A673 (cell line): Measurements from ENCODE around the gene ZNF584. TPM values are rescaled to one million over a fixed set of nuclear protein-coding genes. Genes with fewer than 3 reads are reported as not detected.

Experiments
- BruUV-seq: library from RNA; stranded (reverse); fragments of 400-500 nt; replicated peaks from 2 replicates; lab custom pipeline; 2021; lab: Mats Ljungman, UMichigan
- CTCF ChIA-PET: fragments of 300-600 bp; sonication (Branson Sonifier 250); formaldehyde crosslinking; loops from one replicate; lab custom pipeline; 2022; ENCODE audit warnings: antibody characterized with exemption; lab: Charles Lee
- POLR2A ChIA-PET: fragments of 300-600 bp; sonication (Branson Sonifier 250); formaldehyde crosslinking; loops from one replicate; lab custom pipeline; 2022; ENCODE audit warnings: antibody characterized with exemption; ENCODE audit not compliant: low non-redundant PET; lab: Charles Lee
- DNase-seq: peaks from one replicate; pipeline ENCODE4 v3.0.0-alpha.2; 2015; ENCODE audit warnings: low spot score
- H3K27ac ChIP-seq: fragments of 200-600 bp; sonication (generic); 2 replicates; pipeline ENCODE4 v1.5.1; 2016; ENCODE audit warnings: mixed run types, low read depth, mild to moderate bottlenecking, mixed read lengths, antibody characterized with exemption, low read length; ENCODE audit not compliant: poor library complexity, severe bottlenecking
- H3K27me3 ChIP-seq: fragments of 200-600 bp; sonication (generic); replicated peaks from 2 replicates; pipeline ENCODE4 v1.6.1; 2017; ENCODE audit warnings: mixed run types, low read depth, mild to moderate bottlenecking, mixed read lengths, antibody characterized with exemption, low read length; ENCODE audit not compliant: insufficient read depth, poor library complexity
- H3K36me3 ChIP-seq: fragments of 200-600 bp; sonication (generic); 2 replicates; pipeline ENCODE4 v1.6.1; 2016; ENCODE audit warnings: mixed run types, mild to moderate bottlenecking, mixed read lengths, antibody characterized with exemption, low read length; ENCODE audit not compliant: insufficient read depth, poor library complexity, severe bottlenecking
- H3K4me1 ChIP-seq: fragments of 200-600 bp; sonication (generic); 2 replicates; pipeline ENCODE4 v1.6.1; 2017; ENCODE audit warnings: mixed run types, mild to moderate bottlenecking, mixed read lengths, antibody characterized with exemption, low read length; ENCODE audit not compliant: insufficient read depth, poor library complexity, severe bottlenecking
- H3K4me3 ChIP-seq: fragments of 200-600 bp; sonication (generic); 2 replicates; pipeline ENCODE4 v1.5.1; 2016; ENCODE audit warnings: low read depth, mixed run types, mild to moderate bottlenecking, mixed read lengths, low read length; ENCODE audit not compliant: poor library complexity, severe bottlenecking
- H3K9me3 ChIP-seq: fragments of 200-600 bp; sonication (generic); 2 replicates; pipeline ENCODE4 v1.6.1; 2016; ENCODE audit warnings: mixed run types, low read depth, mild to moderate bottlenecking, mixed read lengths, antibody characterized with exemption, low read length; ENCODE audit not compliant: poor library complexity, severe bottlenecking
- CTCF ChIP-seq: fragments of 300-800, 200-600 bp; sonication (generic); conservative IDR thresholded peaks from 2 replicates; pipeline ENCODE4 v1.5.1; 2017; ENCODE audit warnings: low read depth, mild to moderate bottlenecking, antibody characterized with exemption, low read length, moderate library complexity, mixed read lengths
- EZH2 ChIP-seq: fragments of 200-600 bp; sonication (generic); IDR thresholded peaks from 2 replicates; pipeline ENCODE4 v1.6.1; 2017; ENCODE audit warnings: borderline replicate concordance, low read depth, mild to moderate bottlenecking, mixed read lengths, antibody characterized with exemption, low read length; ENCODE audit not compliant: poor library complexity, severe bottlenecking
- intact Hi-C: fragments of 100-400 bp; cut with micrococcal nuclease; formaldehyde crosslinking; loops from one replicate; pipeline ENCODE4 v1.10.0; 2022; ENCODE audit not compliant: unreplicated experiment
- total RNA-seq: library from RNA; stranded (reverse); gene quantifications from 2 replicates; pipeline ENCODE4 v1.2.3, GENCODE V29; 2021

The ZNF584 gene
- total RNA-seq, 1 experiment from 2014 or later: 20.9 TPM

DNA sequence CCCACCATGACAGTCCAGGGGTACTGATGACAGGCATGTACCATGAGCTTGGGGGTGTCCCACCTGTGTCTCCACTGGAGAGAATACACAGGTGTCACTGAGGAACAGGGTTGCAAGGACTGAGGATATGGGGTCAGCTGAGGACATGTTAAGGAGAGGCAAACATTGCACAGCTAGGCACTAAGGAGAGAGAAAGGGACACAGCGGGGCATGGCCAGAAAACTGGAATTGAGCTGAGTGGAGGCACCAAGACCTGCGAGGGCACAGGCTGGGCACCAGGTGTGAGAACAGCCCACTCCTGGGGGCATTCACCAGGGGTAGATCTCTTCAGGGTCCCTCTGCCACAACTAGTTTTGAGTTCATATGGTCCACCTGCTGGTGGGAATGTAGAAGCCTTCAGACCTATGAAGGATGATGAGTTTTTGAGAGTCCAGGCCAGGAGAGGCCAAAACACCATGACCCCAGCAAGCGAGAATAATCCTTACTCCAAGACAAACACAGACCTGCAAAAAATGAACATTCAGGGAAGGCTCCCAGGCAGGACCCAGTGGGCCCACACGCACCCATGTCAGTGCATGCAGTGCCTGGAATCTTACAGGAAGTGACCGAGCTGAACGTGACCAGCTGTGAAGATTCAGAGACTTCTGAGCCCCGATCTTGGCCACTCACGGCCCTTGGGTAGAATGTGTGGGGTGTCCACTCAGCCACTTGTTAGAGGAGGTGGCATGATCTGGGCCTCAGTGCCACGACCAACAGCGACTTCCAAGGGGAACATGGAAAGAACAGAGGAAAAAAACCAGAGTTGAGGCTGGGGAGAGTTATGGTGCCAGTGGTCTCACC is 1.4 kb upstream of the ZNF584 start:
- Histone ChIP-seq H3K27me3 (no peaks in the 10 kb centered on the region), H3K9me3 (no peaks in the 10 kb centered on the region), H3K4me3 (peak overlapping the region; percentile 94), H3K27ac (peak overlapping the region; percentile 91), H3K4me1 (peaks cover 7% of the 10 kb centered on the region), H3K36me3 (no peaks in the 10 kb centered on the region)
- intact Hi-C loops: no loop called here
- CTCF ChIA-PET: no interaction called here
- no TSS peak for BruUV-seq
- POLR2A ChIA-PET: no interaction called here
- TF ChIP-seq EZH2: no peak
- peak; percentile 49 for TF ChIP-seq CTCF
- DNase-seq: no peak

GRCh38 chr19:58407658-58408151 is 744 bp upstream of the ZNF584 start:
- Histone ChIP-seq H3K36me3 (no peaks in the 10 kb centered on the region), H3K4me1 (peaks cover 7% of the 10 kb centered on the region), H3K4me3 (peak overlapping the region; percentile 94), H3K9me3 (no peaks in the 10 kb centered on the region), H3K27ac (peak overlapping the region; percentile 91), H3K27me3 (no peaks in the 10 kb centered on the region)
- POLR2A ChIA-PET: no interaction called here
- TF ChIP-seq EZH2: no peak
- no peak for TF ChIP-seq CTCF
- intact Hi-C loops: no loop called here
- TSS peak; percentile 91 for BruUV-seq
- DNase-seq: no peak
- CTCF ChIA-PET: no interaction called here

DNA sequence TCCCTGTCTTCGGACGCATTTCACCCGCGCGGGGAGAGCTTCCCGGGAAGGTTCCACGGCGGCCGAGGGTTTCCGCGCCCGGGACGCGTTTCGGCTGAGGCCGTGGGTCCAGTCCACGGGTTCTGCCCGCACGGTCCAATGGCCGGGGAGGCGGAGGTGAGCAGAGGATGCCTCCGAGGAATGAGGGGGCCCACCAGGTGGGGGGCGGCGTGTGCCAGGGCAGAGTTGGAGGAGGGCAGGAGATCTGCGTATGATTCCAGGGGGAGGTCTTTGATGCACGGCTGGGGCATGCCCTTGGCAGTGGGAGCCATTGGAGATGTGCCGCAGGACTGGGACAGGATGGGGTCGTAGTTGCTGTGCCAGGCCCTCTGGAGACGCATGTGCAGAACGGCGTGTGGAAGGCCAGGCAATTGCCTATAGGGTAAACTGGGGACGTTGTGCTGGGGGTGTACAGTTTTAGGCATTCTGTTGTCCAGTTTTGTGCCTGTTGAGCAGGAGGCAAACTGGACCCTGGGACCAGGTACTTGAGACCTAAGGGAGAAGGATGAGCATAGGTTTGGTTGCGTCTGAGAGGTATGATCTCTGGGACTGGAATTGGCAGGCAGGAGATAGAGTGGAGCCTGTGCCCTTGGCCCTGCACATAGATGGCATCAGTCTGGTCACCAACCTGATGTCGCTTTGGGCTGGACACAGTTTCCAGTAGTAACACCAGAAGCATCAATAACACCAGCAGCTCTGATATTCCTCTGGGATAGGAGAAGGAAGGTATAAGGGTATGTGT is 751 bp downstream of the ZNF584 start:
- CTCF ChIA-PET: no interaction called here
- peak; percentile 59 for DNase-seq
- TSS peak; percentile 40 for BruUV-seq

More for the DNA sequence above, 751 bp downstream of the ZNF584 start:
- Histone ChIP-seq H3K4me3 (peak overlapping the region; percentile 94), H3K36me3 (no peaks in the 10 kb centered on the region), H3K9me3 (peaks cover 5% of the 10 kb centered on the region), H3K27me3 (no peaks in the 10 kb centered on the region), H3K27ac (peak overlapping the region; percentile 91), H3K4me1 (peaks cover 4% of the 10 kb centered on the region)
- no peak for TF ChIP-seq EZH2
- no peak for TF ChIP-seq CTCF
- POLR2A ChIA-PET: interaction anchor here (0.6 kb wide), 1 partner anchor 22 kb away, joined by 3 read pairs; the partner anchor contains the start of gene RPS5
- intact Hi-C loops: no loop called here
